ENCODE results near the gene TNS3.
"Not testable (repeated sequence)": the region's sequence is repeated elsewhere in the genome, so short reads cannot be mapped to it uniquely, and the experiment has no call there.

Gene TNS3

DNA sequence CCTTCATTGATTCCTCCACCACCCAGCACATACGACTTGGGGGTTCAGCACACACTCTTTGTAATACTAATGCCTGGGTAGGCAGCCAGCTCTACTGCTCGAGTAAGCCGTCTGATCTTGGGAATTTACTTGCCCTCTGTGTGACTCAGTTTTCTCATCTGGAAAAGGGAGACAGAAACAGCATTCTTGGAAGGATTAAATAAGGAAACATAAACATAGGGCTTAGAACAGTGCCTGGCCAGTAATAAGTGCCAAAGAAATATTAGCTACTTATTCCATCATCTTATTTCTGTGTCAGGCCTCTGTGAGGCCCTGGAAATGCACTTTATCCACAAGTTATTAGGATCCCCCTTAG, 130.1 kb downstream of the TNS3 start:
- H3K4me3 ChIP-seq = no peak overlapping the region
- peak overlapping the region in 5 of 21 experiments; percentile 49 to 89 (median 83) for H3K27ac ChIP-seq

DNA sequence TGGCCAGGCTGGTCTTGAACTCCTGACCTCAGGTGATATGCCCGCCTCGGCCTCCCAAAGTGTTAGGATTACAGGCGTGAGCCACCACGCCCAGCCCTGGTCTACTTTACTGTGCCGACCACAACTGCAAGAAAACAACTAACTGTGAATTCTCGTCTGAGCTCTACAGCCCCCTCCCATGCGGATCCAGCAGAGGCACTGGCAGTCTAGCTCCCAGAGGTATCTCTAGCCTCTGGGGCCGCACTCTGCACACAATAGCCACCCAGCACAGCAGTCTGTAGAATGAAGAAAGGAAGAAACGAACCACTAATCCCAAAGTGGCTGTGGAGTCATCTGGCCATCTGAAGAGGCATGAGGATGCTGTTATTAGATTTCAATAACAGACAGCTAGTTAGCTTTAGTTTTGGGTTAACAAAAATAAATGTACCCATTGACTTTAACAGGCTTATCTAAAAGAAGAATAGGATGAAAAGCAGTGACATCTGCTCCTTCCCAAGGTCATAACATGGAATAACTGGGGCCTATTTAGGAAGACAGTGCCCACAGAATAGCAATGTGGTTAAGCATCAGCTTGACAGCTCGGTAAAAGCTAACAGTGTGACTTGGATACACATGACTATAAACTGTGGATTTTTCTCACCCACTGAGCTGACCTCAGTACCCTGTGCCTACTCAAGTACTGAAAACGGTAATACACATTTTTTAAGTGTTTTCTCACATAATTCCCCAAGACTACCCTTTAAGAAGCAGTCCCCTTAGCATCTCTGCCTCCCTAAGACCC, 131.9 kb downstream of the TNS3 start:
- Histone ChIP-seq H3K27ac (peak overlapping the region in 5 of 21 experiments; percentile 23 to 43 (median 31)), H3K4me3 (no peak overlapping the region)

- no peak overlapping the region for H3K27ac ChIP-seq
- no peak overlapping the region for H3K4me3 ChIP-seq
Measured at GRCh38 chr7:47448971-47449370, 132.9 kb downstream of the TNS3 start.

GRCh38 chr7:47447621-47448349, 134.1 kb downstream of the TNS3 start:
- Histone ChIP-seq H3K4me3 (no peak overlapping the region), H3K27ac (no peak overlapping the region)

- Histone ChIP-seq H3K27ac (no peak overlapping the region), H3K4me3 (no peak overlapping the region)
Measured at GRCh38 chr7:47446871-47447466, 134.9 kb downstream of the TNS3 start.

GRCh38 chr7:47444376-47445098, 137.4 kb downstream of the TNS3 start:
- Histone ChIP-seq H3K4me3 (no peak overlapping the region), H3K27ac (no peak overlapping the region)

DNA sequence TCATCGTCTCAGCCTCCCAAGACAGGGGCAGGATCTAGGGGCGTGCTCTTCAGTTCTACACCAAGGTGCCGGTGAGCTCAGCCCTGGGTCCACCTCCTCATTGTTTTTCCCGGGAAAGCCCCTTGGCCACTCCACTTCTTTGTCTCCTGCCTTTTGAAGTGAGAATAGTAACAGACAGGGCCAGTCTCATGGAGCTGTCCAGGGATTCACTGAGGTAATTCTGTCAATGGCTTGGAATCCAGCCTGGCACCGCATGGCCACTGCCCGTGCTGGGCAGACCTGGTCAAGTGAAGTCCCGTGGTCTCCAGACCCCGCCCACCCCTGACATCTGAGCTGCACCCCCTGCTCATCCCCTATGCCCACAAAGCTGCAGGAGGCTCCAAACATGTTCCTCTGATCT, 138.9 kb downstream of the TNS3 start:
- peak overlapping the region in 1 of 21 experiments; percentile 38 for H3K27ac ChIP-seq
- no peak overlapping the region for H3K4me3 ChIP-seq

GRCh38 chr7:47442605-47442865, 139.4 kb downstream of the TNS3 start:
- Histone ChIP-seq H3K27ac (no peak overlapping the region), H3K4me3 (no peak overlapping the region)

DNA sequence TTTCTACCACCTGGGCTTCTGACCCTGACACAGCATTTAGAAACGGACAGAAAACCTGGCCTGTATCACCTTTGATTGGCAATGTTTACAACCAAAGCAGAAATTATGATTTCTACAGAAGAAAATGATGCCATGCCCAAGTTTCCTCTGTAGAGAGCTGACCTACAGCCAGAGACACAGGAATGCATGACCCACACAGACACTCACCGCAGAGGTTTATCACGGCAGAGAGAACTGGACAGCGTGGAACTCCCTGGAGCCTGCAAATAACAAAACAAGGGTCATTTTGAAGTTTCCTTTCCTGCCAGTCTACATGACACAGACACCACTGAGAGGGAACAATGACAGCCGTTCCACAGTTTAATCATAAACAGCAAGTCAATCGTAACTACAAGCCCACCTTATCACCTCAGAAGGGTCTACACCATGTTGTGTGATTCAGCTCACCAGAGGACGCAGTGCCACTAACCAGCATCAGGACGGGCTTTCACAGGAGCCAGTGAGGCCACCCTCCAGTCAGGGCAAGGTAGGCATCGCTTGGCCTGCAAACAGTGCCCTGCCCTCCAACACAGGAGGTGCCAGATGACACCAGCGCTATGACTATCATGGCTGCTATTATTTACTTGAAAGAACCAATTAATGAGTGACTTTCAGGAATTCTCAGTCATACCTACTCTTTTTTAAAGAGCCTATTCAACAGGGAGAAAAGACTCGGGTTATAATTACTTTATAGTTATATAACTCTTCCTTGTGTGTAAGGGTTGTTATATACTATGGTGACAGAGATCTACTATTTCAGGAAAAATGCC, 139.9 kb downstream of the TNS3 start:
- no peak overlapping the region for H3K27ac ChIP-seq
- H3K4me3 ChIP-seq = no peak overlapping the region

DNA sequence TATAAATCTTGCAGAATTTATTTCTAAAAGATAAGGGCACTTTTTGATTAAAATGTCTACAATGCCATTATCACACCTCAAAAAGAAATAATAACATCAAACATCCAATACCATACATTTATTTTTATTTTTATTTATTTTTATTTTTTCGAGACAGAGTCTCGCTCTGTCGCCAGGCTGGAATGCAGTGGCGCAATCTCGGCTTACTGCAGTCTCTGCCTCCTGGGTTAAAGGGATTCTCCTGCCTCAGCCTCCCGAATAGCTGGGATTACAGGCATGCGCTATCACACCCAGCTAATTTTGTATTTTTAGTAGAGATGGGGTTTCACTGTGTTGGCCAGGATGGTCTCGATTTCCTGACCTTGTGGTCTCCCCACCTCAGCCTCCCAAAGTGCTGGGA, 140.9 kb downstream of the TNS3 start:
- H3K27ac ChIP-seq, H3K4me3 ChIP-seq: not testable (repeated sequence)

DNA sequence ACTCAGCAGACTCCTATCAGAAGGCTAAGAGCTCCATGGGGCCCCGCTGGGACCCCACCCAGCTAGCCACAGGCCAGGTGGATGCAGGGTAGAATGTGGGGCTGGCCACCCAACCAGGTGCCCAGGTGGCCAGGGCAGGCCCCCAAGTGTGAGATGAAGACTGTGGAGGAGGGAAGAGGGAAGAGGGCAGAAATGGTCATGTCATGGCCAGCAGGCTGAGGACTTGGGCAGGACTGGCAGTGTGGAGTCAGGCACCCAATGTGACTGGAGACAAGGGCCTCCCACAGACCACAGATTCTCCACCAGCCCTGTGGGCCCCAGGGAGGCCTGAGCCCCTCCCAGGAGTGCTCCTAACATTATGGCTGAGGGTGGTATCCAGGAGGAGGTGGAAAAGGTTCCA, 141.6 kb downstream of the TNS3 start:
- Histone ChIP-seq H3K4me3 (no peak overlapping the region), H3K27ac (peak overlapping the region in 1 of 21 experiments; percentile 34)

DNA sequence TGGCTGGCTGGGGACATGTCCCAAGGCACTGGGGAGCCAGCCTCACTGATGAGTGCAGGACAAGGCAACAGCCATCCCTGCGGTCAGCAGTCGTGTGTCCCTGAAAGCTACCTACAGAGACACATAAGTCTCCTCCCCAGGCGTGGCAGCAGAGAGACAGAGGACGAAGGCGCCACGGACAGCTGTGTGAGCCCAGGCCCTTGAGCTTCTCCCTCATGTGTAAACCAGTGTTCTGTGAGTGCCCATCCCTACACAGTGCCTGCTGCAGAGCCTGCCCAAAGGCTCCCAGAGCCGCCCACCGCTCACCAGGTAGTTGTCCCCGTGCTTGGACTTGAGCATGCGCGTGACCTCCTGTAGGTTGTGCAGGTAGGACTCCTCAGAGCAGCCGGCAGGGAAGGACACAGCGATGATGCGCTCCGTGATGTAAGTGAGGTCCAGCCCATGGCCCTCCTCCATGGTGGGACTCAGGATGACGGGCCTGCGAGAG, 142.7 kb downstream of the TNS3 start:
- H3K27ac ChIP-seq = no peak overlapping the region
- no peak overlapping the region for H3K4me3 ChIP-seq

DNA sequence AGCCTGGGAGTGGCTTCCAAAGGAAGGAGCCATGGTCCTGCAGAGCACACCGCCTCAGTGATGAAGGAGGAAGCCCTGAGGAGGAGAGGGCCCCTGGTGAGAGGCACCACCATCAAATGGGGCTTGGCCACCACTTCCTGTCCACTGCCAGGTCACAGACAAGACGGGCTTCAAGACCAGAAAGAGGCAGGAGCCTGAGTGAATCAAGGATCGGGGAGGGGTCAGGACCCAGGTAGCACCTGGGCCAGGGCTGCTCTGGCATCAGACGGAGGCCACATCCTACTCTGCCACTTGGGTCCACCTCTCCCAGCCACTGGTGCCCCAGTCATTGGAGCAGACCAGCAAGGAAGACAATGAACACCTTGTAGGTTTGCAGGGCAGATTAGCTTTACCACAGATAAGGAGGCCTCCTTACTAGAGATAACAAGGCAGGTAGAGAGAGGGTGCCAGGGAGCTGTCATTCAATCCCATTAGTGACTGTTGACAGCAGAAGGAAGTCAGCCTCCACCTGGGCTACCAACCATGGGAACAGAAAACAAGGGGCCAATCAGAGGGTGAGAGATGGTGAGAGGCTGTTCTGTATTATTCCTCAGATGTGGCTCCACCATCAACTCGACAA, 143.4 kb downstream of the TNS3 start:
- Histone ChIP-seq H3K4me3 (no peak overlapping the region), H3K27ac (no peak overlapping the region)

DNA sequence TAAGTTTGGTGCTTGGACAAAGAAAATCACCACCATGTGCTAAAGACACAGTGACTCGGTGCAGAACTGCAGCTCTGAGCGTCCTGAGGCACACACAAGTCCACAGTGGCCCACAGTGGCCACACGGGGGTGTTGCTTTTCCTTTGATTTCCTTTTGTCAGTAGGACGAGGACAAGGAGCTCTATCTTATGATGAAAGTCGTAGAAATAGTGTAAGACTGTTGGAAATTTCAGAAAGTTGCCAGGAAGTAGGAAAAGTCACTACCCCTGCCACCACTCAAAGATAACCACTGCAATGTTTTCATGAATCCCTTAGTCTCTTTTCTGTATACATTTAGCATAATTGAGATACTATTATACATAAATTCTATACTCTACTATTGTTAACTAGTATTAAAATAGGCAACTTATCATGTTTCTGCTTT, 146.0 kb downstream of the TNS3 start:
- Histone ChIP-seq H3K27ac (no peak overlapping the region), H3K4me3 (no peak overlapping the region)

- Histone ChIP-seq H3K27ac (peak overlapping the region in 1 of 21 experiments; percentile 53), H3K4me3 (no peak overlapping the region)
Measured at GRCh38 chr7:47433564-47433895, 148.4 kb downstream of the TNS3 start.

GRCh38 chr7:47432671-47433563, 149.0 kb downstream of the TNS3 start:
- Histone ChIP-seq H3K27ac (peak overlapping the region in 2 of 21 experiments; percentile 9 to 53), H3K4me3 (no peak overlapping the region)

DNA sequence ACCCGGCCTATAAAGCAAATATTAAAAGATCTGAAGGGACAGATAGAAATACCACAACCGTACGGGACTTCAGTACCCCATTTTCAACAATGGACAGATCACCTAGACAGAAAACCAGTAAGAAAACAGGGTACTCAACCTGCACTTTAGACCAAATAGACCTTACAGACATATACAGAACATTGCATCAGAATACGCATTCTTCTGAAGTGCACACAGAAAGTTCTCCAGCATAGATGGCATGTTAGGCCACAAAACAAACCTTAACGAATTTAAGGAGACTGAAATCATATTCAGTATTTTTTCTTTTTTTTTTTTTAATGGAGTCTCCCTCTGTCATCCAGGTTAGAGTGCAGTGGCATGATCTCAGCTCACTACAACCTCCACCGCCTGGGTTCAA, 151.5 kb downstream of the TNS3 start:
- no peak overlapping the region for H3K27ac ChIP-seq
- H3K4me3 ChIP-seq = no peak overlapping the region

GRCh38 chr7:47428768-47429472, 153.0 kb downstream of the TNS3 start:
- no peak overlapping the region for H3K27ac ChIP-seq
- H3K4me3 ChIP-seq = no peak overlapping the region

Data from skin epidermis (tissue), 12 donors.